GM12865 (cell line): ENCODE data around the gene RPGRIP1L.

Source experiments
- DNase-seq: peaks from one replicate; pipeline ENCODE4 v3.0.0; 2010; ENCODE audit warnings: low read depth
- H3K4me3 ChIP-seq: 2 replicates; pipeline ENCODE4 v1.5.1; 2011; ENCODE audit warnings: mild to moderate bottlenecking, low read depth, low read length, control low read depth
- CTCF ChIP-seq: IDR thresholded peaks from 2 replicates; pipeline ENCODE4 v1.5.1; 2011; ENCODE audit warnings: low read length, control low read depth, low read depth, inconsistent platforms; ENCODE audit not compliant: insufficient read depth; ENCODE audit errors: missing control alignments

RPGRIP1L gene

GRCh38 chr16:53580038-53580802 lies 123.4 kb downstream of the RPGRIP1L start:
- TF ChIP-seq CTCF: no peak
- no peak overlapping the region for H3K4me3 ChIP-seq

GRCh38 chr16:53576904-53577303 lies 126.8 kb downstream of the RPGRIP1L start:
- H3K4me3 ChIP-seq: no peak overlapping the region
- TF ChIP-seq CTCF: no peak
- no peak for DNase-seq

More at GRCh38 chr16:53580038-53580802, 123.4 kb downstream of the RPGRIP1L start:
- DNase-seq: no peak

GRCh38 chr16:53576210-53576609 lies 127.4 kb downstream of the RPGRIP1L start:
- TF ChIP-seq CTCF: no peak
- DNase-seq: no peak
- H3K4me3 ChIP-seq: no peak overlapping the region

GRCh38 chr16:53571763-53572162 lies 131.9 kb downstream of the RPGRIP1L start:
- TF ChIP-seq CTCF: no peak
- no peak overlapping the region for H3K4me3 ChIP-seq
- no peak for DNase-seq

GRCh38 chr16:53566552-53567245 lies 137.0 kb downstream of the RPGRIP1L start:
- no peak overlapping the region for H3K4me3 ChIP-seq
- no peak for TF ChIP-seq CTCF
- no peak for DNase-seq

- no peak for DNase-seq
- H3K4me3 ChIP-seq: no peak overlapping the region
- no peak for TF ChIP-seq CTCF
These were observed 138.3 kb downstream of the RPGRIP1L start for GRCh38 chr16:53565296-53565863.
